ENCODE measurements around the gene CCDC27. TPM values are rescaled to one million over a fixed set of nuclear protein-coding genes. Genes with fewer than 3 reads are reported as not detected.
A peak's percentile ranks its signal among the peaks of the same experiment; 100 is the strongest.
"Not testable (repeated sequence)": the region's sequence is repeated elsewhere in the genome, so short reads cannot be mapped to it uniquely, and the experiment has no call there.

Gene CCDC27
- total RNA-seq, 1 donor from 2014 or later: 0.24 TPM

DNA sequence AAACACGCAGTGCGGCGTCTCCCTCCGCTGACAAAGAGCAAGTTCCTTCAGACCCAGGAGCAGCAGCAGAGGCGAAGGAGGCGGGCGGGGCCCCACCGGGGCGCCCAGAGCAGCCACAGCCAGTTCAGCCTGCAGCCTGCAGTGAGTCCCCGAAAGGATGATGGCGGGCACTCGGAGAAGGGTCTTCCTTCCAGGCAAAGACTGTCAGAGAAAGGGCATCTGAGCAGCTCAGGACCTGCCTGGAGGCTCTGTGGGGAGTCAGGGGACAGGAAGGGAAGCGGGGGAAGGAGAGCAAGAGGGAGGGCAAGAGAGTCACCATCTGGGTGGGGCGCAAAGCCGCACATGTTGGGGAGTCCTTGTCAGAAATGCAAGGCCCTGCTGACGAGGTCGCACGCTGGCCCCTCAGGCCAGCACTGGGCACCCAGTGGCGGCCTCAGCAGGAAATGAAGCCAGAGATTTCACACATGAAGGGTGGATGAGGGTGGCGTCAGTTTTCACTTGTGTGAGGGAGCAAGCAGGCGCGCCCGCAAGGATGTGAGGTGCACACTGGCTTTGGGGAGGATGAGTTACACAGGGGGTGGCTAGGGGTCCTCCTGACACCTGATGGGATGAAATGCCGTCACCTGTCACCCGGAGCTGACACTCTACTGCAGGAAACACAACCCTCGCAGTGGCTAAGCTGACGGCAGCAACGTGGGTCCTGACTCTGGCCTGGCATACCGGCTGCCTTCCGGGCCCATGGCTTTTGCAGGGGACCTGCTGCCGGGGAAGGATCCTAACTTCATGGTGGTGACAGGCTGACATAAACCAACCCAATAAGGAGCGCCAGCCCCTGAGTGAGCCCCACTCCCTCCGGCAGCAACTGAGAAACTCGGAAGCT lies 37.4 kb downstream of the CCDC27 start:
- no peak for DNase-seq (ENCODE audit: low spot score)

DNA sequence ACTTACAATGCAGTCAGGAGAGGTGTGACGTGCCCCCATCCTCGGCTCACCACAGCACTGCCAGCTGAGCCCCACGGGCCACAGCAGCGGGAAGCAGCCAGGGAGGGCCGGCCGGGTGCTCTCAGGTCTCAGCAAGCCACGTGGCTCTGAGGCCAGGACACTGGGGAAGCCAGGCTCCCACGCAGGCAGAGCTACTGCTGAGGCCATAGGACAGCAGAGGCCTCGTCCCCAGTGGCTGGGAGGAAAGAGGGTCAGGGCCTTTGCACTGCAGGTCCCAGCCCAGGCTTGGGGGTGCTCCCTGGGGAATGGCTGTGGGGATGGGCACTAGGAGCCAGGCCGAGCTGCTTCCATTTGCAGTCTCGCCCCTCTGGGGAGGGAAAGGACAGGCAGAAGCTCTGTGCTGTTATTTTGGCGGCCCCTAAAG lies 38.3 kb downstream of the CCDC27 start:
- no peak for DNase-seq (ENCODE audit: low spot score)

DNA sequence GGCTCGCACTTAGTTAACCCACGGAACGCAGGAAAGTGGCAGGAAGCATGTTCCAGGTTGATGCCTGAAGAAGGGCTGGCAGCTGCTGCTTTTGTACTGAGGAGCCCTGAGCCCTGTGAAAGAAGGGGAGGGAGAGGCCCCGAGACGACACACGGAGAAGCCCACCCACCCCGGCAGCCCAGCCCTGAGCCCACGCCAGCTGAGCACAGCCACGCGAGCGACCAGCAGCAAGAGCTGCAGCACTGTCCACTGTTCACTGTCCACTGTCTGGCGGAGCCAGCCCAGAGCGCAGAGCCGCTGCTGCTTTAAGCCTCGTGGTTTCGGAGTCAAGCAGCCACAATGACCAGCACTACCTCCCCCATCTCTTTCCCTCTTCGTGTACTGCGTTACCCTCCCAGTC lies 38.7 kb downstream of the CCDC27 start:
- no peak for DNase-seq (ENCODE audit: low spot score)

DNA sequence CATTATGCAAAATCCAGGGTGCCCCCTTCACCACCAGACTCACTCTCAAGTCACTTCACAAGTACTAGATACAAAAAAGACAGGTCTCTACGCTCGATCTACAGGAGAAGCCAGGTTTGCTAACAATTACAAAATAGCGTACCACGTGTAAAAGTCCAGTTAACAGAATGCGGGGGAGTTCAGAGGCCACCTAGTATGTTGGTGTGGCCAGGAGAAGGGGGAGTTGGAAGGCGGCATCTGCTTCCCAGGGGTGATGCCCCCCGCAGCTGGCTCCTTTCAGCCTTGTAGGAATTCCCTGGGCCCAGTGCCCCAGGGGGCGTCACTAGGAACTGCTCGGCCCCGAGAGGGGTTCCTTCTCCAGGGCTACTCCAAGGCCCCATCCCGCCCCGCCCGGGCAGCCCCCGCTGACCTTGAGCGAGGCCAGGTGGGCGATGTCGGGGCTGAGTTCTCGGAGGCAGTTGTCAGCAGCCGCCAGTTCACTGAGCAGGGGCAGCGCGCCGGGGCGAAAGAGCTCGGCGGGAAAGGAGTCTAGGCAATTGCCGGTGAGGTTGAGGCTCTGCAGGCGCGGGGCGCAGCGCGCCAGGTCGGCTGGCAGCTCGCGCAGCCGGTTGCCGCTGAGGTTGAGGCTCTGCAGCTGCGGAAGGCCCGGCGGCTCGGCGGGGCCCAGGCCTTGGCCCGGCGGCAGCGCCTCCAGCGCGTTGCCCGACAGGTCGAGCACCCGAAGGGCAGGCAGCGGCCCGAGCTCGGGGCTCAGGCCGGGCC lies 43.4 kb downstream of the CCDC27 start:
- DNase-seq (ENCODE audit: low spot score): no peak

DNA sequence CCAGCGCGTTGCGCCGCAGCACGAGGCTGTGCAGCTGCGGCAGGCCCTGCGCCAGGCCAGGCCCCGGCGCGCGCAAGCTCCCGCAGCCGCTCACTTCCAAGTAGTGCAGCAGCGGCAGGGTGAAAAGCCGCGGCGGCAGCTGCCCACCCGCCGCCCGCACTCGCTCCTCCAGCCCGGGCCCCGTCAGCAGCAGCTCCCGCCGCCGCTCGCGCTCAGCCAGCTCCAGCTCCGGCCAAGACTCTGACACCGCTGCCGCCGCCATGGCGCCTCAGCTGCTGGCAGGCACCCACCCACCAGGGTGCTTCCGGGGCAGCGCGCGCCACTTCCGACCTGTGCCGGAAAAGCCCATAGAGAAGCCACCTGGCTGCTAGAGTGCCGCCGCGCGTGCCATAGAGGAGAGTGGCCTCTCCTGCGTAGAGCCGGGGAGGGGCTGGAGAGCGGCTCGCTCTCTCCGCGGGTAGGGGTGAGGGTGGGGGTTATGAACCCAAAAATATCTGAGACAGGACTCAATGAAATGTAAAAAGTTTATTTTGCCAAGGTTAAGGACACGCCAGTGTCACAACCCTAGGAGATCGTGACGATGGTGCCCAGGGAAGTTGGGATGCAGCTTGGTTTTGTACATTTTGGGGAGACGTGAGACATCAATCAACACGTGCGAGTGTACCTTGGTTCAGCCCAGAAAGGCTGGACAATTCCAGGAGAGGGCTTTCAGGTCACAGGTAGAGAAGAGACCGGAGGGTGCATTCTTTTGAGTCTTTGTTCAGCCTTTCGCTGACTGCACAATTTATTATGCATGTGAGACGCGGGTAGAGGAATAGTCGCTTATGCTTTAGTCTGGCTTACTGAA lies 44.2 kb downstream of the CCDC27 start, which contains the start of gene LRRC47:
Gene LRRC47 (minus strand): TSS at position 284 of the 847 bp plus-strand sequence. CDS start 22 bp downstream, at position 262.
- DNase-seq (ENCODE audit: low spot score): peak; percentile 96

DNA sequence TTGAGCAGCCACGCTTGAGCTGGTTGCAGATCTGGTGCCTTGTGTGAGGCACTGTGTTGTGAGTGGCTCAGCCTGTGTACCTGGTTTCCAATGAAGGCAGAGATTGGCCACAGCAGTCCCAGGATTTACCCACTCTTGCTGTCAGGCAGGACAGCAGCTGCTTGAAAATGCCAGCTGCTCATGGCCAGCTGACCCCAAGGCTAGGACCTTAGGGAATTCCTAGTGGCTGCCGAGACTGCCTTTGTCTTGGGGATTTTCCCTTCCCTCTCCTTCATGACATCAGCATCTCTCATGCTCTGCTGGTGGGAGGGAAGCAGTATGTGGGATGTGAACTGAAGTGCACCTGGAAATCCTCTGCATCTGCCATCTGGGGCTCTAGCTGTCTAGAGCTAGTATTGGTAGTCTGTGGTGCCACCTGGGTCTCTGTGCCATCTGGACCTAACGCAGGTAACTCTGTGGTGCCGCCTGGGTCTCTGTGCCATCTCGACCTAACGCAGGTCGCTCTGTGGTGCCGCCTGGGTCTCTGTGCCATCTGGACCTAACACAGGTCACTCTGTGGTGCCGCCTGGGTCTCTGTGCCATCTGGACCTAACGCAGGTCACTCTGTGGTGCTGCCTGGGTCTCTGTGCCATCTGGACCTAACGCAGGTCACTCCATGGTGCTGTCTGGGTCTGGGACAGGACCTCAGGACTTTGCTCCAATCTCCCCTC lies 47.9 kb downstream of the CCDC27 start:
- DNase-seq (ENCODE audit: low spot score): no peak

DNA sequence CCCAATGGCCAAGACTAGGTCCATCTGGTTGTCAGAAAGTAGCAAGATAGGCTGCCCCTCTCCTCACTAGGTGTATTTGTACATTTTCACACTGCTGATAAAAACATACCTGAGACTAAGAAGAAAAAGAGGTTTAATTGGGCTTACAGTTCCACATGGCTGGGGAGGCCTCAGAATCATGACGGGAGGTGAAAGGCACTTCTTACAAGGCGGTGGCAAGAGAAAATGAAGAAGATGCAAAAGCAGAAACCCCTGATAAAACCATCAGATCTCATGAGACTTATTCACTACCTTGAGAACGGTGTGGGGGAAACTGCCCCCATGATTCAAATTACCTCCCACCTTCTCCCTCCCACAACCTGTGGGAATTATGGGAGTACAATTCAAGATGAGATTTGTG lies 48.5 kb downstream of the CCDC27 start:
- not testable (repeated sequence) for DNase-seq (ENCODE audit: low spot score)

DNA sequence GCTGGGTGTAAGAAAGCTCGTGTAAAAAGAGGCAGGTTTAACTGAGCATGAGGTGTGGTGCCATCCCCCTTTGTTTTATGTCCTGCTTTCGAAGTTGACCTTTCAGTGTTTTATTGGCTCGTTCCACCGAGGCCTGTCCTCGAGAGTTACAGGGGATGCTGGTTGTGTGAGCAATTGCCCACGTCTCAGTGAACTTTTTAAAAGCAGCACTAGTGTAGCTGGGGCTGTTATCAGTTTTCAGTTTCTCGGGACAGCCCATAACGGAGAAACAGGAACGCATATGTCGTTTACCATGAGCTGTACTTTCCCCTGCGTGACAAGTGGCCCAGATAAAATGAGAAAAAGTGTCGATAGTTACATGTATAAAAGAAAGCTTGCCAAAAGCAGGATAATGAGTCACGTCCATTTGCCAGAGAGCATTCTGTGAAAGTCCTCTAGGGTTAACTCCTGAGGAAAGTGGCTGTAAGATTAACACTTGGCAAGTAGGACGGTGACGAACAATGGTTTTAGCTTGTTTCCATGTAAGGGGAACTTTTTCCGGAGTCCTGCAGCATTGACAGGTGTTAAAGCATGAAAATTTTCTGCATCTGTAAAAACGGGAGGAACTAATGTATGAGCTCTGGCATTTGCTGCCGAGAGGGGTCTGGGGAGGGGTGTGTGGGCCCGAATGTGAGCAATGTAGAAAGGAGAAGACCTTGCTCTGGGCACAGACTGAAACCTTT lies 51.8 kb downstream of the CCDC27 start:
- no peak for DNase-seq (ENCODE audit: low spot score)

DNA sequence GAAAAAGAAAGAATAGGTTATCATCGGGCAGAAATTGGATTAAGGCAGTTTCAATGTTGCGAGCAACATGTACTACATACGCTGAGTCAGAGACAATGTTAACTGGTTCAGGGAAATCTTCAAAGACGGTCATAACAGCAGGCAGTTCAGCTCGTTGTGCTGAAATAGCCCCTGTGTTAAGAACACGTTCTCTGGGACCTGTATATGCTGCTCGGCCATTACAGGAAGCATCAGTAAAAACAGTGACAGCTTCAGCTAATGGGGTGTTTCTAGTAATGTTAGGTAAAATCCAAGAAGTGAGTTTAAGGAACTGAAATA lies 52.3 kb downstream of the CCDC27 start:
- not testable (repeated sequence) for DNase-seq (ENCODE audit: low spot score)

DNA sequence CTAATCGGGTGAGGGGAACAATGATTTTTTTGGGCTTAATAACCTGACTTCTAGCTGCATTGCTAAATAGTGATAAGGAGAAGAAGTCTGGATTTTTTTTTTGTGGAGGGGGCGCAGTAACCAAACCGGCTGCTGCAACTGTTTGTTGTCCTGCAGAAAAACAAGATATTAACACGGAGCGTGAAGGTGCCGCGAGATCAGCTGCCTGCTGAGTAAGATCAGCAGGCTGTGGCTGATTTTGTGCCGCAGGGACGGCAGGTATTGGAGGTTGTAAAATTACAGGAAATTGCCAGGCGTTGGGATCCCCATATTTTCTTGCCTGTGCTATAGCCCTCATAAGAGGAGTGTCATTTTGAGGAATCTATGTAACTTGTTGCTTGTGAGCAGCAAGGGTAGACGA lies 52.8 kb downstream of the CCDC27 start:
- DNase-seq (ENCODE audit: low spot score): no peak

DNA sequence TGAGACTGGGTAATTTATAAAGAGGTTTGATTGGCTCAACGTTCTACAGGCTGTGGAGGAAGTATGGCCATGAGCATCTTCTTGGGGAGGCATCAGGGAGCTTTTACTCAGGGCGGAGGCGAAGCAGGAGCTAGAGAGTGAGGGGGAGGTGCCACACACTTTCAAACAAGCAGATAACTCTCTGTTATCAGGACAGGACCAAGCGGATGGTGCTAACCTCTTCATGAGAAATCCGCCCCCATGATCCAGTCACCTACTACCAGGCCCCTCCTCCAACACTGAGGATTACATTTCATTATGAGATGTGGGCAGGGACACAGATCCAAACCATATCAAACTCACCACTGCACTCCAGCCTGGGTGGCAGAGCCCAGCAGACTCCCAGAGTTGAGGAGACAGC lies 55.5 kb downstream of the CCDC27 start:
- no peak for DNase-seq (ENCODE audit: low spot score)

DNA sequence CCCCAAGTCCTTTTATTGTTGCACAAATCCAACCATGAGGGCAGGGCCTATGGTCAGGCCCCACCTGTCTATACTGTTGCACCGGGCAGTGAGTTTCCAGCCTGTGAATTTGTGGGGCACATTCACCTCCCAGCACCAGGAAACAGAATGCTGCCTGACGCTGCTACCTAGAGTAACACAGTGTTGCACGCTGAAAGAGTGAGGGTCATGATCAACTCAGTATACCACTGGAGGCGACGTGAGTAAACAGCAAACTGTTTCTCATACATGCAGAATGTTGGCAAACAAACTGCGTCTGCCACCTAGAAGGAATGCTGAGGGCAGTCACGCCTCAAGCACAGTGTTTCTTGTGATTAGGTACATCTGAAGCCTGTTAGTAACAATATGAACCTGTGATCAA lies 57.4 kb downstream of the CCDC27 start:
- DNase-seq (ENCODE audit: low spot score): no peak

DNA sequence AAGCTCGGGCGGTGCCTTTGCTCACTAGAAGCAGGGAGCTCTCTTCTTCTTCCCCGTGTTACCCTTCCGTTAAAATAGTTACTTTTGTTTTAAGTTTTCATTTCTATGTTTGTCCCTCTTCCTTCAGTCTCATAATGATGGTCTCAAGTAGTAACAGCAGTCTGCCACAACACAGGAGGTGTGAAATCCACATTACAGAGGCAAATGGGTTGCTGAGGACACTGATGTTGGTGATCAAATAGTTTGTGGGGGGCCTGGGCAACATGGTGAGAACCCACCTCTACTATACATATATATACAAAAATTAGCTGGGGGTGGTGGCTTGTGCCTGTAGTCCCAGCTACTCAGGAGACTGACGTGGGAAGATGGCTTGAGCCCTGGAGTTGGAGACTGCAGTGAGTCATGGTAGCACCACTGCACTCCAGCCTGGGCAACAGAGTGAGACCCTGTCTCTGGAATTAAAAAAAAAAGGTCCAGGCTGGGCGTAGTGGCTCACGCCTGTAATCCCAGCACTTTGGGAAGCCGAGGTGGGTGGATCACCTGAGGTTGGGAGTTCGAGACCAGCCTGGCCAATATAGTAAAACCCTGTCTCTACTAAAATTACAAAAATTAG lies 58.0 kb downstream of the CCDC27 start:
- not testable (repeated sequence) for DNase-seq (ENCODE audit: low spot score)

DNA sequence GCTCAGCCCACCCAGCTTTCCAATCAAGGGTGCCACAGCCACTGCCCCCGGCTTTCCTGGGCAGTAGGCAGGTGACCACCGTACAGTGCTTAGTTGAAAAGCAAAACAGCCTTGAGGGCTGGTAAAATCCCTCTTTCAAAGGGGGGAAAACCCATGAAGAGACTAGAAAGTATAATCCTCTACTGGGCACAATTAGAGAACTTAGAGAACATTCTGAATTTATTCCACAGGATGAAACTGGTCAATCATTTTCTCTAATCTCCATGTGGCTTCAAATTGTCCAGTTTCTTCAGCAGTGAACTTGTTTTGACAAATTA lies 59.3 kb downstream of the CCDC27 start:
- DNase-seq (ENCODE audit: low spot score): no peak

DNA sequence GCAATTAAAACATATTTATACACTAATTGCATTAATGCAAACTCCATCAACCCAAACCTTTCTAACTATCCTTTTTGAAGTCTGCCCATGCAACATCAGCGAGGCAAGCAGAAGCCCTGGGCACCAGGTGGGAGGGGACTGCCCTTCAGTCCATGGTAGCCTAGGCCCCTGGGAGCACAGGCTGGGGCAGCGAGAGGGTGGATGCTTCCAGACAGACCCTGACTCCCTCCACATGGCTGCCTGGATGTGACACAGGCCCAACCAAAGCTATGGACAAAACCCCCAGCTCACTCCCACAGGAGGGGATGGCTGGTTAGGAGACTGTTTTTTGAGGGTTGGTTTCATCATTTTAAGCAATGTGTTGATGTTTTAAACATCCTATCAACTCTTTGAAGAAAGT lies 61.8 kb downstream of the CCDC27 start:
- no peak for DNase-seq (ENCODE audit: low spot score)

DNA sequence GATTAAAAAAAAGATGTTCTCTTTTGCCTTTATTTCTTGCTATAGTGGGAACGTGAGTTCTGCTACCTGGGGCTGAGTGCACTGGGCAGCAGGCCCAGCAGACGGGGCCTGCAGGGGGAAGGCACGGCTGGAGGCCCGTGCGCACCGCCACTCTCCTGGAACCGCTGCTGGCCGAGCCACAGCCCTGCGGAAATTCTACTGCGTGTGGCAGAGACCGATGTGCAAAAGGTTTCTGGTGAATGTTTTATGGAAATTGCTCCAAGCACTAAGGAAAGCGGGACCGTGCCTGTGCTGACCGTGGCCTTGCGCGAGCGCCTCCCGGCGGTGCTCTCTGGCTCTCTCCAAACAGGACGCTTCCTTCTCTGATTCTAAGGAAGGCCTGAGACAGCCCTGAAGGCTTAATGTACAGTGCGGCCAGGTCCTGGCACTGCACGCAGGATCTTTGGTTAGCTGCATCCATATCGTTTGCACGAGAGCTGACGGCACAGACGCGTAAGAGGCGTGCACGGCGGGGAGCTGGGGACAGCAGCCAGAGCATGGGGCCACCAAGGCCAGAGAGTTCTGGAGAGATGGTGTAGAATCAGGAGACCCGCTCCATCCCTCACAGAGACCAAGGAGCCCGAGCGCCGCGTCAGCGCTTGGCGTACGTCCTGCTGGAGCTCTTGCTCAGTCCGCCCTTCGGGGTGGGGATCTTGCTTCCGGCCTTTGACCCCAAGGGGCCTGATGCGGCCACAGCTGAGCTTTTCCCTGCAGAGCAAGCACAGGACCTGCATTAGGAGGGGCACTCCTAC lies 62.7 kb downstream of the CCDC27 start:
- DNase-seq (ENCODE audit: low spot score): no peak

DNA sequence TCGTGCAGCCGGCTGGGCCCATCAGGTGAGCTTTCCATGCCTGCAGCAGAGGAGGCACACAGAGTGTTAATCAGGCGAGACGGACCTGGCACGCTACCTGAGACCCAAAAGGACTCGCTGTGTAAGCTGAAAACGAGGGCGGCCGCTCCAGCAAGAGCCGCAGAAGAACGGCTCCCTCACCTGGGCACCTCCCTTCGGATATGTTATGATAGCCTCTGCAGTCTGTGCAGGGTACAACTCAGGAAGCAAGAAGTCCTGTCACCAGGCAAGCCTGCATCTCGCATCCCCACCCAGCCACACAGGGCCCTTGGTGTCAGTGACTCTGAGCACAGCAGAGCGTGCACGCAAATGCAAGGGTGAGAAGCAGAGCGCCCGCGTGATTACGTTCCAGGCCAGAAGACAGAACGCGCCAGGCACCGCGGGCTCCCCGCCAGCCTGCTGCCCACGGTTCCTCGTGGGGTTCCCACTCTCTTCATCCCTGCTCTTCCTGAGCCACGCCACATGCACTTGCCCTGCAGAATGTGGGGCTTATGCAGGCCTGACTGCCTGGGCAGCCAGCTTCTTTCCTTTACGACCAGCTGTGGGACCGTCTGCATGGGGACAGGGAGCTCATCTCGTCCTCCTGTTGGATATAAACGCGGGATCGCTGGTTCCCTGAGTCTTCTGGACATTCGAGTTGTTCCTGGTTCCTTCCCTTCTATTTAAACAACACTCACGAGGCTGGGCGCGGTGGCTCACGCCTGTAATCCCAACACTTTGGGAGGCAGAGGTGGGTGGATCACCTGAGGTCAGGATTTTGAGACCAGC lies 64.3 kb downstream of the CCDC27 start:
- DNase-seq (ENCODE audit: low spot score): no peak

DNA sequence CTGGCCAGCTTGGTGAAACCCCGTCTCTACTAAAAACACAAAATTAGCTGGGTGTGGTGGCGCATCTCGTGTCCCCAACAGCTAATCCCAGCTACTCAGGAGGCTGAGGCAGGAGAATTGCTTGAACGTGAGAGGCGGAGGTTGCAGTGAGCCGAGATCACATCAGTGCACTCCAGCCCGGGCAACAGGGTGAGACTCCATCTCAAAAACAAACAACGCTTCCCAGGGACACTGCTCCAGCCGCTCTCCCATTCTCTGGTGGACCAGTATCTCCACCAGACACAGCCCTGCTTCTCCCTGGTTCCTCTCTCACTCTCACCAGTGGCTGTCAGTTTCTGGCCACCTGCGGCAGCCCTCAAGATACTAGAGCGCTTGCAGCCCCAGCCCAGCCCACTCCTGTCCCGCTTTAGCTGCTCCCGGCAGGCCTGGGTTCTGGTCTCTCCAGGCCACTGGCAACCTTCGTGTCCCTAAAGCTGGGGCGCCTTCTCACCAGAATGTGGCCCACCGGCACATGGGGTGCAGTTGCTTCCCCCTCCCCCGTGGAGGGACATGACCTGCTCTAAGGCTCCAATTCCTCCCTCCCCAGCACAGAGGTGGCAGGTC lies 65.0 kb downstream of the CCDC27 start:
- no peak for DNase-seq (ENCODE audit: low spot score)
